Esophagus (tissue), 2 donors: ENCODE data around the gene AUTS2. TPM values are rescaled to one million over a fixed set of nuclear protein-coding genes. Genes with fewer than 3 reads are reported as not detected.

Source experiments
- H3K27ac ChIP-seq, 2 donors: one replicate each; pipeline ENCODE4 v1.5.1; 2013; ENCODE audit warnings: low read depth in 2 of 2, mild to moderate bottlenecking in 2 of 2, inconsistent platforms in 1 of 2, low read length in 1 of 2, moderate library complexity in 1 of 2
- H3K27me3 ChIP-seq, 2 donors: one replicate each; pipeline ENCODE4 v1.6.1; 2013; ENCODE audit warnings: low read length in 2 of 2, control low read depth in 1 of 2, mild to moderate bottlenecking in 1 of 2; ENCODE audit not compliant: insufficient read depth in 2 of 2, control insufficient read depth in 1 of 2
- H3K36me3 ChIP-seq, 2 donors: one replicate each; pipeline ENCODE4 v1.6.1; 2013; ENCODE audit warnings: low read length in 1 of 2; ENCODE audit not compliant: control insufficient read depth in 2 of 2, insufficient read depth in 2 of 2
- H3K4me1 ChIP-seq, 2 donors: one replicate each; pipeline ENCODE4 v1.6.1; 2013; ENCODE audit warnings: low read length in 1 of 2; ENCODE audit not compliant: control insufficient read depth in 2 of 2, insufficient read depth in 2 of 2
- H3K4me3 ChIP-seq, 2 donors: one replicate each; pipeline ENCODE4 v1.5.1; 2013; ENCODE audit warnings: low read length in 2 of 2, mild to moderate bottlenecking in 2 of 2, low read depth in 1 of 2, moderate library complexity in 1 of 2
- H3K9me3 ChIP-seq, 2 donors: one replicate each; pipeline ENCODE4 v1.6.1; 2013; ENCODE audit warnings: mild to moderate bottlenecking in 2 of 2, low read depth in 1 of 2, low read length in 1 of 2, moderate library complexity in 1 of 2; ENCODE audit not compliant: control insufficient read depth in 2 of 2, insufficient read depth in 1 of 2
- WGBS, 2 donors: extraction: QIAGEN DNeasy Blood & Tissue Kit; methylation state at CpG; one replicate each; pipeline ENCODE4 v1.1.7; 2013; 5-methylcytosine and 5-hydroxymethylcytosine counted together
- polyA plus RNA-seq, 2 donors: library from polyadenylated mRNA; stranded (reverse); fragments of 200-250 nt; gene quantifications; one replicate each; pipeline ENCODE4 v1.2.3, GENCODE V29; 2013
- donor health status: healthy with polysubstance abuse.
- donor health status: Bipolar disorder and iron deficiency.

AUTS2 gene
- polyA plus RNA-seq, 2 donors: 8.3 to 15.6 TPM

DNA sequence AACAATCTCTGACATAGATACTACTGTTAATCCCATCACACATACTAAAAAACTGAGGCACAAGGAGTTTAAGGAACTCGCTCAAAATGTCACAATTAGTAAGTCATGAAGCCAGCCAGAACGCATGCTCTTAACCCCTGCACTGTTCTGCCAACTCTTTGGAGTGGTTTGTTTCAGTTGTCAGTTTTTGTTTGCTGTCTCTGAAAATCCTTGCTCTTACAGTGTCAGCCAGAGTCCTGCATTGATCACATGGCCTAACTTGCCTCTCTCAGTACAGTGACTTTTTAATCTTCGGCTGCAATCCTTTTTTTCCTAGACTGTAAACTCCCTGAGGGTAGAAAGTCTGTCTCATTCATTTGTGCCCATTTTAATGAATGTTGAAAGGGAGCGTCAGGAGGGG is 753.8 kb downstream of the AUTS2 start:
- Histone ChIP-seq H3K4me3 (no peak overlapping the region), H3K27ac (no peak overlapping the region), H3K27me3 (no peaks in the 10 kb centered on the region), H3K36me3 (no peaks in the 10 kb centered on the region), H3K4me1 (no peaks in the 10 kb centered on the region), H3K9me3 (peaks cover 0 to 1% of the 10 kb centered on the region in 2 donors)
- WGBS, 2 donors: 70 to 75% methylated on average over 4 of the region's 4 CpGs

GRCh38 chr7:70352906-70353305 is 754.6 kb downstream of the AUTS2 start:
- H3K27me3 ChIP-seq: no peaks in the 10 kb centered on the region
- peaks cover 0 to 3% of the 10 kb centered on the region in 2 donors for H3K9me3 ChIP-seq
- H3K4me3 ChIP-seq: no peak overlapping the region
- H3K27ac ChIP-seq: no peak overlapping the region
- 74 to 80% methylated on average over 2 of the region's 2 CpGs for WGBS, 2 donors
- no peaks in the 10 kb centered on the region for H3K36me3 ChIP-seq
- H3K4me1 ChIP-seq: no peaks in the 10 kb centered on the region

GRCh38 chr7:70353330-70353945 is 755.2 kb downstream of the AUTS2 start:
- Histone ChIP-seq H3K27me3 (no peaks in the 10 kb centered on the region), H3K36me3 (no peaks in the 10 kb centered on the region), H3K4me1 (no peaks in the 10 kb centered on the region), H3K4me3 (no peak overlapping the region), H3K9me3 (peaks cover 0 to 3% of the 10 kb centered on the region in 2 donors), H3K27ac (peak overlapping the region in 1 of 2 donors; percentile 22)
- 72 to 73% methylated on average over 2 of the region's 2 CpGs for WGBS, 2 donors

DNA sequence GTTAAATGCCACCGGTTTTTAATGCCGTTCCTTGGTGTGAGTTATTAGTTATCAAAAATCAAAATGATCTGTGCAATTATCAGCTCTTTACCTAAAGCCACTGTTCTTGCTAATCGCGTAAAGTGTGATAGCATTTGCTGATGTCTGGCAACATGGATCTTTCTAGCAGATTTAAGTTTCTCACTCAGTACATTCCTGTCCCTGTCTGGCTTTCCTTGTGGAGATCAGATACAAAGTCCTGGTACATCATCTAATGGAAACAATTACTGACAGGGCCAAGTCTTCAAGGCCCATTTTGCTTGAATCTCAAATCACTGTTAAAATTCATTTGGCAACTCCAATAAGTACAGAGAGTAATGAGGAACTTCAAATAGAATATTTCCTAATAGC is 755.7 kb downstream of the AUTS2 start:
- Histone ChIP-seq H3K4me1 (no peaks in the 10 kb centered on the region), H3K9me3 (peaks cover 0 to 3% of the 10 kb centered on the region in 2 donors), H3K27ac (no peak overlapping the region), H3K4me3 (no peak overlapping the region), H3K36me3 (no peaks in the 10 kb centered on the region), H3K27me3 (no peaks in the 10 kb centered on the region)
- 69 to 87% methylated on average over 4 of the region's 4 CpGs for WGBS, 2 donors

DNA sequence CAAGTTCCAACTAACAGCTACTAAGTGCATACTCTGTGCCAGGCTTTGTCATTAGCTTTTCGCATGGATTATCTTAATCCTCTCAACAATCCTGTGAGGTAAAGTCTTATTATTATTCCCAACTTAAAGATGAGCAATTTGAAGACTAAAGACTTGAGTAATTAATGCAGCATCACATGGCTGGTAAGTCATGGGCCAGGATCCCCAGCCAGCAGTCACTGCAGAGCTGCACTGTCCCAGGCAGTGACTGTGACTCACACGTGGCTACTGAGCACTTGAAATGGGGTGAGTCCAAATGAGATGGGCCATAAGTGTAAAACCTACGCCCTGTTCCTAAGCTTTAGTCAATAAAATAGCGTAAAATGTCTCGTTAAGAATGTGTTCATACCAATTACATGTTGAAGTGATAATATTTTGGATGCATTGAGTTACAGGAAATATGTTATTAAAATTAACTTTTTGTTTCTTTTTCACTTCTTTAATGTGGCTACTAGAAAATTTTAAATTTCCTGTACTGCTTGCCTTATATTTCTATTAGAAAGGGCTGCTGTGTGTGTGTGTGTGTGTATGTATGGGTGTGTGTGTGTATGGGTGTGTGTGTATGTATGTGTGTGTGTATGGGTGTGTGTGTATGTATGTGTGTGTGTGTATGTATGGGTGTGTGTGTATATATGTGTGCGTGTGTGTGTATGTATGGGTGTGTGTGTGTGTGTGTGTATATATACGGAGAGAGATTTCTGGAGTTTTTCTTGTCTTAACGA is 756.3 kb downstream of the AUTS2 start:
- no peaks in the 10 kb centered on the region for H3K36me3 ChIP-seq
- H3K9me3 ChIP-seq: peaks cover 0 to 3% of the 10 kb centered on the region in 2 donors
- no peak overlapping the region for H3K4me3 ChIP-seq
- H3K4me1 ChIP-seq: no peaks in the 10 kb centered on the region
- no peak overlapping the region for H3K27ac ChIP-seq
- H3K27me3 ChIP-seq: no peaks in the 10 kb centered on the region
- WGBS, 2 donors: 68 to 76% methylated on average over 8 of the region's 8 CpGs

DNA sequence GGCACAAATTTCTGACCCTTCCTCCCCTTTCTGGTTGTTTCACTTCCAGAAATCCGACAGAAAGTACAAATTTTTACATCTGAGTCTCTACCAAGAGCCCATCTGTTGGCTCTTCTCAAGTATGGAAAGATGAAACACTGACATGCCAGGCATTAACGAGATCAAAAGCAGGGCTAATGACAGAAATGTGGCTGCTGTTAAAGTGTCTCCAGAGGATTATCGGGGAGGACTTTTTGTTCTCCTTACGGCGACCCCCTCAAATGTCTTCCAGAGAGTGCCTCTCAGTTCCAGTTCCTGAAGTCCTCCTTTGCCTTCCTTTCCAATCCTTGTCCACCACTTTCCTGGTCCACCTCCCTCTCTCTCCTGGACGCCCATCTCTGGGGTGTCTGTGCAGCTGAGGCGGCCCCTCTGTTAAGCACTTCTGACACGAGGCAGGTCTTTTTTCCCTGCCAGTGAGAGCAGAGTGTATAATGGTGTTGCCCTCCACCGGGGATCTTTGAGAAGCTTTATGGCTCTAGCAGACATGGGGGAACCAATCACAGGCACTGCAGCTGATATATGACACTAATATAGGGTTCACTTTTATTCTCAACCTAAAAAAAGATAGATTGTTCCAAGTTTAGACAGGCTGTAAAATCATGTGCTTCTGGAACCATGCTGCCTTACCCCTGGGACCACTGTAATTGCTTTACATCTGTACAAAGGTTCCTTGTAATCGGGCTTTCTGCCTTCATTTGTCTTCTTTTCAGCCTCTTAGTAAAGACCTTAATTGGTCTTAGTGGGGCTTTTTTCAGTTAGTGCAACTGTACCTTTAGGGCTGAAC is 757.1 kb downstream of the AUTS2 start:
- Histone ChIP-seq H3K4me3 (no peak overlapping the region), H3K27me3 (no peaks in the 10 kb centered on the region), H3K36me3 (no peaks in the 10 kb centered on the region), H3K9me3 (peaks cover 0 to 3% of the 10 kb centered on the region in 2 donors), H3K4me1 (no peaks in the 10 kb centered on the region), H3K27ac (no peak overlapping the region)
- 79 to 84% methylated on average over 10 of the region's 10 CpGs for WGBS, 2 donors

DNA sequence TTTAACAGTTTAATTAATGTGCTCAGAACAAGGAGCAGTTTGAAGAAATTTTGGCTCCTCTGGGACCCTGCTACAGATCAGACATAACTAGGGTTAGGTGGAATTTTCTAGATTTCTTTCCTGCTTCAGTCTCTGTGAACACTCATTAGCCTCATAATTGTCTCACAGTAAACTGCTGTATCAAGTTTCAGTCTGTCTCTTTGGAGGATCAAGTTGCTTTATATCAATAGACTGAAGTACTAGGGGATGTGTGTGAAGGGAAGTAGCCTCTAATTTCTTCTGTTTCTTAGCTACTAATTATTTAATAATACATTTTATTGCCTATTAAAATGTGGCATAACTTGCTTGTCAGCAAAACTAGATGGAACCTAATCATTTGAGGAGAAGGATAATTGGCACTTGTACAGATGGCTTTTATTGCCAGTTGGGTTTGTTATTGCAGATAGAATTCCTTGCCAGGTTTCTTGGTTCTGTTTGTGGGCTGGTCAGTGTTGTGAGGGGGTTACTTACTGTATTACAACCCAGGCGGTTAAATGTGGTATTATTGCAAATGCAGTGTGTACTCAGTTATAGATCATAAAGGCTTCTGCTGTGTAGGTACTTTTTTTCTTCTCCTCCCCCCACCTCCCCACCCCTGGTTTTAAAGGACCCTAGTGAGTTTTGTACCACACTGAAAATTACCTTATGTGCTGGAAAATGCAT is 758.0 kb downstream of the AUTS2 start:
- Histone ChIP-seq H3K27me3 (no peaks in the 10 kb centered on the region), H3K9me3 (peaks cover 0 to 3% of the 10 kb centered on the region in 2 donors), H3K4me1 (no peaks in the 10 kb centered on the region), H3K36me3 (no peaks in the 10 kb centered on the region), H3K4me3 (no peak overlapping the region), H3K27ac (no peak overlapping the region)
- WGBS, 2 donors: 72 to 85% methylated on average over 1 of the region's 1 CpG

DNA sequence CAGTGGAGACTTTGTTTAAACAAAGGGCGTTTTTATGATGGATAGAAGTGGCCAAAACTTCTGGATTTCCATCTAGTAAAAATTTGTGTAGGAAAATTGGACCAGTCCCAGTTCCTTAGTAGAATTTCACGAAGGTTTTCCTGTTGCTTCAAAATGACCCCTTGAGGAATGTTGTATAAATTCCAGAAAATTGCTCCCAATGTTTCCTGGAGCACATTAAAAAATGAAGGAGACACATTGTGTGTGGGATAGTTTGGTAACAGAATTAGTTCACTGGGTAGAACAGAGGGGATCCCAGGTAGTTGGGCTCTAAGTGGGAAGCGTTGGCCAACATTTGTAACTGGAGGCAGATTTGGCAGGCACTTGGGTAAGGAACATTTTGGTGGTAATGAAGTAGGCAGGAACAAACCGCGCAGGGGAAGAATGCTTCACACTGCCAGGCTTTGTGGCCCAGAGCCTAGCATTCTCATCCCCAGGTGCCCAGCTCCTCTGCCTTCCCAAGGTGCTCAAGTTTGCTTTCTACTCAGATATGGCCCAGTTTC is 758.6 kb downstream of the AUTS2 start:
- H3K9me3 ChIP-seq: peaks cover 0 to 3% of the 10 kb centered on the region in 2 donors
- H3K36me3 ChIP-seq: no peaks in the 10 kb centered on the region
- no peak overlapping the region for H3K27ac ChIP-seq
- no peak overlapping the region for H3K4me3 ChIP-seq
- WGBS, 2 donors: 69 to 75% methylated on average over 5 of the region's 5 CpGs
- H3K27me3 ChIP-seq: no peaks in the 10 kb centered on the region
- no peaks in the 10 kb centered on the region for H3K4me1 ChIP-seq

- no peak overlapping the region for H3K27ac ChIP-seq
- 91 to 94% methylated on average over 4 of the region's 4 CpGs for WGBS, 2 donors
- peaks cover 0 to 3% of the 10 kb centered on the region in 2 donors for H3K9me3 ChIP-seq
- no peak overlapping the region for H3K4me3 ChIP-seq
- no peaks in the 10 kb centered on the region for H3K27me3 ChIP-seq
- H3K36me3 ChIP-seq: no peaks in the 10 kb centered on the region
- no peaks in the 10 kb centered on the region for H3K4me1 ChIP-seq
Measured at GRCh38 chr7:70360557-70360956, 762.3 kb downstream of the AUTS2 start.
